Peyer's patch (tissue), 4 donors: ENCODE data around the gene UNC5A.

Experiments used
- POLR2A ChIP-seq, 2 donors: fragments of 450-650 bp; IDR thresholded peaks; one replicate each; pipeline ENCODE4 v1.5.1; 2017; ENCODE audit warnings: antibody characterized with exemption in 2 of 2, mild to moderate bottlenecking in 2 of 2, moderate library complexity in 2 of 2
- TF ChIP-seq, protein P1 (sequence below), 6 experiments: fragments of 450-650 bp in 4 of 6; fragments of 200-600 bp in 2 of 6; sonication (generic) in 1 of 6; IDR thresholded peaks; one replicate each; pipeline ENCODE4 v1.5.1; 2017 to 2019; ENCODE audit warnings: antibody characterized with exemption in 6 of 6, mild to moderate bottlenecking in 3 of 6, moderate library complexity in 1 of 6

GRCh38 chr5:176830995-176831423, 20.6 kb downstream of the UNC5A start:
- TF ChIP-seq, protein P1, sequence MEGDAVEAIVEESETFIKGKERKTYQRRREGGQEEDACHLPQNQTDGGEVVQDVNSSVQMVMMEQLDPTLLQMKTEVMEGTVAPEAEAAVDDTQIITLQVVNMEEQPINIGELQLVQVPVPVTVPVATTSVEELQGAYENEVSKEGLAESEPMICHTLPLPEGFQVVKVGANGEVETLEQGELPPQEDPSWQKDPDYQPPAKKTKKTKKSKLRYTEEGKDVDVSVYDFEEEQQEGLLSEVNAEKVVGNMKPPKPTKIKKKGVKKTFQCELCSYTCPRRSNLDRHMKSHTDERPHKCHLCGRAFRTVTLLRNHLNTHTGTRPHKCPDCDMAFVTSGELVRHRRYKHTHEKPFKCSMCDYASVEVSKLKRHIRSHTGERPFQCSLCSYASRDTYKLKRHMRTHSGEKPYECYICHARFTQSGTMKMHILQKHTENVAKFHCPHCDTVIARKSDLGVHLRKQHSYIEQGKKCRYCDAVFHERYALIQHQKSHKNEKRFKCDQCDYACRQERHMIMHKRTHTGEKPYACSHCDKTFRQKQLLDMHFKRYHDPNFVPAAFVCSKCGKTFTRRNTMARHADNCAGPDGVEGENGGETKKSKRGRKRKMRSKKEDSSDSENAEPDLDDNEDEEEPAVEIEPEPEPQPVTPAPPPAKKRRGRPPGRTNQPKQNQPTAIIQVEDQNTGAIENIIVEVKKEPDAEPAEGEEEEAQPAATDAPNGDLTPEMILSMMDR (IDR thresholded peaks at IDR 0.05) = no peak
- no peak for TF ChIP-seq POLR2A (IDR thresholded peaks at IDR 0.05)
